Measurements from ENCODE around the gene KLRC1.
"Not testable (repeated sequence)": the region's sequence is repeated elsewhere in the genome, so short reads cannot be mapped to it uniquely, and the experiment has no call there.

The KLRC1 gene

DNA sequence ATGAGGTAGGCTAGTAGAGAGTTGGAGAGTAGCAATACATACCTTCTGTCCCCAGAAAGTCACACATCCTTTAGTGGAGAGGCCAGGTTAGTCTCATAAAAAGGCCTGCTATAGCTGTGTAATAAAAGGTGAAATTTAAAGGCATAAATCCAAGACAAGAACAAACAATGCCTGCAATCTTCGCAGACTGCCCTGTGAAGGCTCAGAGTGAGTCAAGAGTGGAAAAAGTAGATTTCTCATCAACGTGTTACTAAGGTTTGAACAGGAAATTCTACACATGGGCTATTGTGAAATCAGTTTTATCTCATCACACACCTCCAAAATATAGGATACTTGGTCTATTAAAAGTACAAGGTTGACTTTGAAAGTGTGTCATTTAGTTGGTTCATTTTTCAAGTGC is at the start of gene KLRC1:
TSS of gene KLRC1 (minus strand) at position 222 of the 400 bp plus-strand sequence. CDS start 2,221 bp downstream, outside the sequence.
- no peak for DNase-seq

DNA sequence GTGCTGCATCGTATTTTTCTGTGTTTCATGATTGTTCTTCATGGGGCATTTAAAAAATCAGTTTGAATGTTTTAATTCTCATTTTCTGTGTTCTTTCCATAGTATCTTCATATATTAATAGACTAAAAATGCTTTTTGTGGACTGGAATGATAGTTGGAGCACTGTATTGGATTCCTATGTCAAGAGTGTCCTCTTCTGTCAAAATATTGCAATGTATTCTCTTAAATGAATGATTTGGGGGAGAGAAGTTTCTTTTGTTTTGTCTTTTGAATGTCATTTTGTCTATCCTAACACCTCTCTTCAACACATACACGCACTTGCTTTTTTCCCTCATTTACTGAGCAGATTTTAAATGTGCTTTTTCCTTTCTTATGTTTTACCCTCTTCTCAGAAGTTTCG is 47.9 kb upstream of the KLRC1 start:
- no peak for DNase-seq

DNA sequence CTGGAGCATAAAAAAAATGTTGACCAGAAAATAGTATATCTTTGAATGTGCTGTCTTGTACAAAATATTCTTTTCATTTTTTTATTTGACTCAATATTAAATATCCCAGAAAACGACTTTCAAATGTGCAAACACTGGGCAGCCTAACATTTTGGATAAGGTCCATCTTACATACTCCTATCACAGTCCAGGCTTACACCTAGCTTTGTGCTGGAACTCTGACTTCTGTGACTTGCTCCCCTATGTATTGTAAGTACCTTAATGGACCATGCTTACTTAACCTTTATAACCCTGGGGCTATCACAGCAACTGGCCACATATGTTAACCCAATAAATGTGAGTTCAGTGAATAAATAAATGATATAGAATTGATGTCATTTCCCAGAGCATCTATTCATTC is 44.9 kb upstream of the KLRC1 start:
- no peak for DNase-seq

DNA sequence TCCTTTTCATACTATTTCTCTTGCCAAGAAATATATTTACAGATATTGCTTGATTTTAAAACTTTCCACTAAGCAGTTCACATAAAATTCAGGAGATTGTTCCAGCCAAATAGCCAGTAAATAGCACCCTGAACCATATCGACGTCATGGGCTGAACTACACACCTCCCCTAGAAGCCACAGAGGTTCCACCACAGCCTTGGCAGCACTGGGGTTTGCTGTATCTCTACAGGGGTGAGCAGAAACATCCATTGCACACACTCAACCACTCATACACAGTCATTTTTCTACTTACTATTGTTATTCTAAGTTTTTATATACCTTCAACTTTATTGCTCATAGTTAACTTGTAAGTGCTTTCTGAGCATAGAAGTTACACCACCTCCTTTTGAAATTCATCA is 44.4 kb upstream of the KLRC1 start:
- no peak for DNase-seq

DNA sequence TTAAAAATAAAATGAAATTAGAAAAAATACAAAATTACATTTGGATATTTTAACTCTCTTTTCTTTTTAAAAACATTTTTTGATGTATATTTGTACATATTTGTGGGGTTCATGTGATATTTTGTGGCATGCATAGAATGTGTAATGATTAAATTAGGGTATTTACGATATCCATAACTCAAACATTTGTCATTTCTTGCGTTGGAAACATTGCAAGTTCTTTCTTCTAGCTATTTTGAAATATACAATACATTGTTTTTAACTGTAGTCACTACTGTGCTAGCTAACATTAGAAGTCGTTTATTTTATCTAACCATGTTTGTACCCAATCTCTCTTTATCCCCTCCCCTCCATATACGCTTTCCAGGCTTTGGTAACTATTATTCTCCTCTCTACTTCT is 38.6 kb upstream of the KLRC1 start:
- DNase-seq: no peak

DNA sequence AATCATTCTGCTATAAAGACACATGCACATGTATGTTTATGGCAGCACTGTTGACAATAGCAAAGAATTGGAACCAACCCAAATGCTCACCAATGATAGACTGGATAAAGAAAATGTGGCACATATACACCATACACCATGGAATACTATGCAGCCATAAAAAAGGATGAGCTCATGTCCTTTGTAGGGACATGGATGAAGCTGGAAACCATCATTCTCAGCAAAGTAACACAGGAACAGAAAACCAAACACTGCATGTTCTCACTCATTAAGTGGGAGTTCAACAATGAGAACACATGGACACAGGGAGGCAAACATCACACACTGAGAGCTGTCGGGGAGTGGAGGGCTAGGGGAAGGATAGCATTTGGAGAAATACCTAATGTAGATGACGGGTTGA is 34.2 kb upstream of the KLRC1 start:
- not testable (repeated sequence) for DNase-seq

GRCh38 chr12:10481901-10482300 is 28.7 kb upstream of the KLRC1 start:
- DNase-seq: not testable (repeated sequence)

DNA sequence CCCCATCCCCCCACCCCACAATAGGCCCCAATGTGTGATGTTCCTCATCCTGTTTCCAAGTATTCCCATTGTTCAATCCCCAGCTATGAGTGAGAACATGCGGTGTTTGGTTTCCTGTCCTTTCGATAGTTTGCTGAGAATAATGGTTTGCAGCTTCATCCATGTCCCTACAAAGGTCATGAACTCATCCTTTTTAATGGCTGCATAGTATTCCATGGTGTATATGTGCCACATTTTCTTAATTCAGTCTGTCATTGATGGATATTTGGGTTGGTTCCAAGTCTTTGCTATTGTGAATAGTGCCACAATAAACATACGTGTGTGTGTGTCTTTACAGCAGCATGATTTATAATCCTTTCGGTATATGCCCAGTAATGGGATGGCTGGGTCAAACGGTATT is 19.6 kb upstream of the KLRC1 start:
- not testable (repeated sequence) for DNase-seq

GRCh38 chr12:10469701-10470100 is 16.5 kb upstream of the KLRC1 start:
- DNase-seq: no peak

DNA sequence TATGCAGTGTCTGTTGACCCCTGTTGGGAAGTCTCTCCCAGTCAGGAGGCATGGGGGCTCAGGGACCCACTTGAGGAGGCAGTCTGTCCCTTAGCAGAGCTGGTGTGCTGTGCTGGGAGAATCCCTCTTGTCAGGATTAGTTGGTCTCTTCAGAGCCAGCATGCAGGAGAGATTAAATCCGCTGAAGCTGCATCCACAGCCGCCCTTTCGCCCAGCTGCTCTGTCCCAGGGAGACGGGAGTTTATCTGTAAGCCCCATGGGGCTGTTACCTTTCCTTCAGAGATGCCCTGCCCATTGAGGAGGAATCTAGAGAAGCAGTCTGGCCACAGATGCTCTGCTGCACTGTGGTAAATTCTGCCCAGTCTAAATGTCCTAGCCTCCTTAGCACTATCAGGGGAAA is 13.1 kb upstream of the KLRC1 start:
- no peak for DNase-seq

DNA sequence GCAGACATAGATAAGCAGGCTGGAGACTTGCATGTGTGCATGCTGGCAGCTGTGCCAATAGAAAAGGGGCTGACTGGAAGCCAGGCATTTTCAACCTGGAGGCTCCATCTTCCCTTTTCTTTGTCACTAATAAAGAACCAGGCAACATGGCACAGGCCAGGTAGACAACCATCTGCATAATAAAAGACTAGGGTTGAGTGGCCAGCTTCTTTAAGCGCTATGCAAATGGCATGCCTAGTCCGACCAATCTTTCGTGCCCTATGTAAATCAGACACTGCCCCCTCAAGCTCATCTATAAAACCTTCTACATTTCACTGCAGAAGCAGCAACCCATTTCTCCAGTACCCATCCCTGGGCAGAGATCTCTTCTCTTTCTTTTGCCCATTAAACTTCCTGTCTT is 4.6 kb upstream of the KLRC1 start:
- no peak for DNase-seq

DNA sequence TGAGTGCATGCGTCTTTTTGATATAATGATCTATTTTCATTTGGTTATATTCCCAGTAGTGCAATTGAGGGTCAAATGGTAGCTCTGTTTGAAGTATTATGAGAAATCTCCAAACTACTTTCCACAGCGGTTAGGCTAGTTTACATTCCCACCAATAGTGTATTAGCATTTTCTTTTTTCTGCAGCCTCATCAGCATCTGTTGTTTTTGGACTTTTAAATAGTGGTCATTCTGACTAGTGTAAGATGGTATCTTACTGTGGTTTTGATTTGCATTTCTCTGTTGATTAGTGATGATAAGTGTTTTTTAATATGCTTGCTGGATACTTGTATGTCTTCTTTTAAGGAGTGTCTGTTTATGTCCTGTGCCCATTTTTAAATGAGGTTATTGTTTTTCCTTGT is 3.7 kb upstream of the KLRC1 start:
- DNase-seq: no peak

GRCh38 chr12:10455766-10456165 is 2.6 kb upstream of the KLRC1 start:
- no peak for DNase-seq

DNA sequence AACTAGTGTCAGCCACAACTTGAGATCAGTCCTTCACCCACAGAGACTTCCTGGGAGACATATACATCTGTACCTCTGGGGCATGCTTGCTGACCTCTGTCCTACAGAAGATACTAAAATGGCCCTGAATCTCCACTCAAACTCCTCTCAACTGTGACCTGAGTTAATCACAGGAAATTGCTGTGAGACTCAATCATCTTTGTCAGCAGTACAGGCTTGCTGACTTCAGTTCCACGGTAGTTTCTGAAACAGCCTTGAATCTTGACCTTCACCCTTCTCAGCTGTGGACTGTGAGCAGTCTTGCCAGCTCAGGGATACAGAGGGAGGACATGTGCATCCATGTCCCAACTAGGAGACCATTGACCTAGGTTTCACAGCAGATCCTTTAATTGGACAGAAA is 1.4 kb upstream of the KLRC1 start:
- DNase-seq: no peak

GRCh38 chr12:10448236-10448635 is 4.9 kb downstream of the KLRC1 start:
- DNase-seq: no peak

- not testable (repeated sequence) for DNase-seq
These were observed 7.1 kb downstream of the KLRC1 start for GRCh38 chr12:10446052-10446451.

- DNase-seq: not testable (repeated sequence)
These were observed 12.0 kb downstream of the KLRC1 start for GRCh38 chr12:10441144-10441543.

- DNase-seq: not testable (repeated sequence)
These were observed 13.4 kb downstream of the KLRC1 start for GRCh38 chr12:10439608-10440274.

DNA sequence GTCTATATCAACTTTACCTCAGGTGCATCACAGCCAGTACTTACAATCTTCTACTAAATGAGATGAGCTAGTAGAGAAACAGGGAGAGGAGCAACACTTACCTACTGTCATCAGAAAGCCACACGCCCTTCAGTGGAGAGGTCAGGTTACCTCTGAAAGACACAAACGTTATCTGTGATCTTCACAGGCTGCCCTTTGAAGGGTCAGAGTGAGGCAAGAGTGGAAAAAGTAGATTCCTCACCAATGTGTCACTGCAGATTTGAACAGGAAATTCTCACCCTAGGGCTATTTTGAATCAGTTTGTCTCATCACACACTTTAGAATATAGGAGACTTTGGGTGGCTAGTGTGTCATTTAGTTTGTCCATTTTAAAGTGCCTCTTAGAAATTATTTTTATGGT is 15.6 kb downstream of the KLRC1 start:
- not testable (repeated sequence) for DNase-seq

DNA sequence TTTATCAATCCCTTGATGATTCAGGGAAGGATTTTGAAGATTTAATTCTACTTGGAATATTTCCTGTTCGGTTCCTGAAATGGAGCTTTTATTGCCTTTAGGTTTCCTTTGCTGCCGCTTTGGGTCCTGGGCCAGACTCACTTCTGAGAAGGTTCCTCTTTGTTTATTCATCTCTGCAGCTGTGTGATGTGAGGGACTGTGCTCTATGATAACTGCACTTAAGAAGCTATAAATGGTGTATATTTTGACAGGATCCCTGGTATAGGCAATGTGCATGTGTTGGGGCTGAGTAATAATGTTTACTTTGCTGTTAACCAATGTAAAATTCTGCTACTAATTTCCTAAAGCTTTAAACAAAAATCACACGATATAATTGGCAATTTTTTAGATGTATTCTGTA is 17.4 kb downstream of the KLRC1 start, which contains the start of gene KLRC2:
TSS of gene KLRC2 (minus strand) at position 195 of the 400 bp plus-strand sequence. CDS start at position 171, 24 bp downstream.
- DNase-seq: not testable (repeated sequence)

GRCh38 chr12:10430623-10431022 is 22.6 kb downstream of the KLRC1 start:
- not testable (repeated sequence) for DNase-seq

DNA sequence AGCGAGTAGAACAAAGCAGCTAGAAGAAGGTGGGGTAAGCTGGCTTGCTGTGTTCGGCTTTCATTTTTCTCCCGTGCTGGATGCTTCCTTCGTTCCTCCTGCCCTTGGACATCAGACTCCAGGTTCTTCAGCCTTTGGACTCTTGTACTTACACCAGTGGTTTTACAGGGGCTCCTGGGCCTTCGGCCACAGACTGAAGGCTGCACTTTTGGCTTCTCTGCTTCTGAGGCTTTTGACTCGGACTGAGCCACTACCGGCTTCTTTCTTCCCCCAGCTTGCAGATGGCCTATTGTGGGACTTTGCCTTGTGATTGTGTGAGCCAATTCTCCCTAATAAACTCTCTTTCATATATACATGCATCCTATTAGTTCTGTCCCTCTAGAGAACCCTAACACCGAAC is 27.2 kb downstream of the KLRC1 start:
- DNase-seq: not testable (repeated sequence)

DNA sequence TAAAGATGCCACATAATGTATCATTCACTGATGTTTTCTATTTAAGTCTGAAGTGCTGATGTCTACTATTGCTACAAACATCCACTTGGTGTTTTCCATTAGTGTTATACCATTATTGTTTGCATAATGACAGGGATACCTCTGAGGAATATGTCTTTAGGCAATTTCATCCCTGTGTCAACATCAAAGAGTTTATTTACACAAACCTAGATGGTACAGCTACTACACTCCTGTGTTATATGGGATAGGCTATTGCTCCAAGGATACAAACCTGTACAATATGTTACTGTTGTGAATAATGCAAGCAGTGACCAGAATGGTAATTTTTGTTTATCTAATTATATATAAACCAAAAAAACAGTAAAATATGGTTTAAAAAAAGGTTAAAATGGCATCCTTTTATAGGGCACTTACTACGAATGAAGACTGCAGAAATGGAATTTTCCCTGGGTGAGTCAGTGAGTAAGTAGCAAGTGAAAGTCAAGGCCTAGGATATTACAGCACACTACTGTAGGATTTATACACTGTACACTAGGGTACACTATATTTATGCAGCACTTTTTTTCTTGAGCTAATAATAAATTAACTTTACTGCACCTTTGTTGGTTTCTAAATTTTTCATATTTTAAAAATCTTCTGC is 28.8 kb downstream of the KLRC1 start:
- DNase-seq: not testable (repeated sequence)

DNA sequence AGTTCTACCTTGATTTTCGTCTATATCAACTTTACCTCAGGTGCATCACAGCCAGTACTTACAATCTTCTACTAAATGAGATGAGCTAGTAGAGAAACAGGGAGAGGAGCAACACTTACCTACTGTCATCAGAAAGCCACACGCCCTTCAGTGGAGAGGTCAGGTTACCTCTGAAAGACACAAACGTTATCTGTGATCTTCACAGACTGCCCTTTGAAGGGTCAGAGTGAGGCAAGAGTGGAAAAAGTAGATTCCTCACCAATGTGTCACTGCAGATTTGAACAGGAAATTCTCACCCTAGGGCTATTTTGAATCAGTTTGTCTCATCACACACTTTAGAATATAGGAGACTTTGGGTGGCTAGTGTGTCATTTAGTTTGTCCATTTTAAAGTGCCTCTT is 31.0 kb downstream of the KLRC1 start:
- DNase-seq: not testable (repeated sequence)

DNA sequence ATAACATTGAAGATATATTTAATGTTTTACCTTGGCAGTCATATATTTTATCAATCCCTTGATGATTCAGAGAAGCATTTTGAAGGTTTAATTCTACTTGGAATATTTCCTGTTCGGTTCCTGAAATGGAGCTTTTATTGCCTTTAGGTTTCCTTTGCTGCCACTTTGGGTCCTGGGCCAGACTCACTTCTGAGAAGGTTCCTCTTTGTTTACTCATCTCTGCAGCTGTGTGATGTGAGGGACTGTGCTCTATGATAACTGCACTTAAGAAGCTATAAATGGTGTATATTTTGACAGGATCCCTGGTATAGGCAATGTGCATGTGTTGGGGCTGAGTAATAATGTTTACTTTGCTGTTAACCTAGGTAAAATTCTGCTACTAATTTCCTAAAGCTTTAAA is 32.8 kb downstream of the KLRC1 start, which contains the start of gene KLRC3:
TSS of gene KLRC3 (minus strand) at position 262 of the 400 bp plus-strand sequence. CDS start at position 217, 45 bp downstream.
- not testable (repeated sequence) for DNase-seq
